IMR-90 (cell line): ENCODE measurements around the gene MISP3. TPM values are rescaled to one million over a fixed set of nuclear protein-coding genes. Genes with fewer than 3 reads are reported as not detected.

Experiments
- ATAC-seq: fragments of 200-7000 bp; cut with Tn5 transposase; 2 replicates; pipeline ENCODE4 v1.9.1; 2020; ENCODE audit warnings: low read depth, mild to moderate bottlenecking, moderate library complexity
- BruUV-seq: library from RNA; stranded (reverse); fragments of 400-500 nt; replicated peaks from 2 replicates; lab custom pipeline; 2021; lab: Mats Ljungman, UMichigan
- CTCF ChIA-PET: fragments of 300-600 bp; formaldehyde crosslinking; extraction: SDS; loops from one replicate; lab custom pipeline; 2021; ENCODE audit warnings: antibody characterized with exemption; lab: Yijun Ruan, JAX
- POLR2A ChIA-PET: fragments of 300-600 bp; sonication (Branson Sonifier 250); formaldehyde crosslinking; loops from one replicate; lab custom pipeline; 2022; ENCODE audit warnings: antibody characterized with exemption; ENCODE audit not compliant: unreplicated experiment; lab: Charles Lee
- DNase-seq: peaks from one replicate; pipeline ENCODE4 v3.0.0; 2013
- H2AFZ ChIP-seq: replicated peaks from 2 replicates; pipeline ENCODE3; 2013; ENCODE audit warnings: low read length, mild to moderate bottlenecking; ENCODE audit not compliant: poor library complexity
- H2AK5ac ChIP-seq: 2 replicates; pipeline ENCODE4 v1.6.1; 2013; ENCODE audit warnings: low read depth, low read length, inconsistent platforms
- H2AK9ac ChIP-seq: replicated peaks from 2 replicates; pipeline ENCODE3; 2013; ENCODE audit warnings: mild to moderate bottlenecking, low read depth, low read length, moderate library complexity; ENCODE audit not compliant: poor library complexity
- H2BK120ac ChIP-seq: 2 replicates; pipeline ENCODE4 v1.6.1; 2013; ENCODE audit warnings: low read depth, low read length, inconsistent platforms
- H2BK15ac ChIP-seq: 3 replicates; pipeline ENCODE4 v1.6.1; 2013; ENCODE audit warnings: low read depth, low read length, inconsistent platforms
- H2BK20ac ChIP-seq: 2 replicates; pipeline ENCODE4 v1.6.1; 2013; ENCODE audit warnings: low read depth, mild to moderate bottlenecking, inconsistent platforms, low read length, moderate library complexity
- H2BK5ac ChIP-seq: 2 replicates; pipeline ENCODE4 v1.6.1; 2013; ENCODE audit warnings: mild to moderate bottlenecking, low read depth, low read length, inconsistent platforms; ENCODE audit not compliant: poor library complexity, severe bottlenecking
- H3K14ac ChIP-seq: replicated peaks from 2 replicates; pipeline ENCODE4 v1.6.1; 2013; ENCODE audit warnings: low read depth, low read length, inconsistent platforms
- H3K18ac ChIP-seq: 2 replicates; pipeline ENCODE4 v1.6.1; 2013; ENCODE audit warnings: low read depth, low read length, control low read depth
- H3K23ac ChIP-seq: 2 replicates; pipeline ENCODE4 v1.6.1; 2013; ENCODE audit warnings: low read depth, low read length, inconsistent platforms
- H3K27ac ChIP-seq: 2 replicates; pipeline ENCODE4 v1.5.1; 2013; ENCODE audit warnings: mild to moderate bottlenecking, control low read depth, low read length; ENCODE audit not compliant: insufficient read depth
- H3K27me3 ChIP-seq: 2 replicates; pipeline ENCODE4 v1.6.1; 2013; ENCODE audit warnings: low read length; ENCODE audit not compliant: control insufficient read depth, insufficient read depth
- H3K36me3 ChIP-seq: 2 replicates; pipeline ENCODE4 v1.6.1; 2013; ENCODE audit warnings: low read length, mixed read lengths; ENCODE audit not compliant: control insufficient read depth, insufficient read depth
- H3K4ac ChIP-seq: 2 replicates; pipeline ENCODE4 v1.6.1; 2013; ENCODE audit warnings: low read depth, low read length, inconsistent platforms
- H3K4me1 ChIP-seq: 2 replicates; pipeline ENCODE4 v1.6.1; 2013; ENCODE audit warnings: low read length, mixed read lengths; ENCODE audit not compliant: control insufficient read depth, insufficient read depth
- H3K4me2 ChIP-seq: 2 replicates; pipeline ENCODE4 v1.6.1; 2013; ENCODE audit warnings: low read depth, mild to moderate bottlenecking, control low read depth, low read length, moderate library complexity
- H3K4me3 ChIP-seq: 2 replicates; pipeline ENCODE4 v1.5.1; 2013; ENCODE audit warnings: low read depth, mild to moderate bottlenecking, control low read depth, low read length, moderate library complexity; ENCODE audit not compliant: insufficient read depth
- H3K56ac ChIP-seq: 2 replicates; pipeline ENCODE4 v1.6.1; 2013; ENCODE audit warnings: low read length, inconsistent platforms; ENCODE audit not compliant: insufficient read depth; ENCODE audit errors: extremely low read depth
- H3K79me1 ChIP-seq, 2 experiments: 2 replicates each; pipeline ENCODE4 v1.6.1; 2013; ENCODE audit warnings: low read length in 2 of 2, inconsistent platforms in 1 of 2, low read depth in 1 of 2
- H3K9ac ChIP-seq: 2 replicates; pipeline ENCODE4 v1.6.1; 2013; ENCODE audit warnings: low read depth, low read length, control low read depth
- H3K9me1 ChIP-seq: 2 replicates; pipeline ENCODE4 v1.6.1; 2013; ENCODE audit warnings: low read length, inconsistent platforms; ENCODE audit not compliant: insufficient read depth
- H3K9me3 ChIP-seq: 2 replicates; pipeline ENCODE4 v1.6.1; 2013; ENCODE audit warnings: low read length; ENCODE audit not compliant: control insufficient read depth, insufficient read depth
- H4K20me1 ChIP-seq: 2 replicates; pipeline ENCODE4 v1.6.1; 2013; ENCODE audit warnings: low read length, inconsistent platforms; ENCODE audit not compliant: insufficient read depth
- H4K5ac ChIP-seq: 2 replicates; pipeline ENCODE4 v1.6.1; 2013; ENCODE audit warnings: mild to moderate bottlenecking, low read depth, low read length, control low read depth
- H4K8ac ChIP-seq, 2 experiments: 2 replicates each; pipeline ENCODE4 v1.6.1; 2013; ENCODE audit warnings: low read depth in 2 of 2, low read length in 2 of 2, control low read depth in 1 of 2, inconsistent platforms in 1 of 2
- H4K91ac ChIP-seq: 2 replicates; pipeline ENCODE4 v1.6.1; 2013; ENCODE audit warnings: low read depth, low read length, inconsistent platforms; ENCODE audit not compliant: insufficient read depth
- BHLHE40 ChIP-seq: fragments of 150-350 bp; IDR thresholded peaks from 2 replicates; pipeline ENCODE4 v1.6.1; 2016; ENCODE audit warnings: mild to moderate bottlenecking, low read depth, low read length
- CEBPB ChIP-seq: IDR thresholded peaks from 2 replicates; pipeline ENCODE4 v1.6.1; 2012; ENCODE audit warnings: low read depth, low read length, improper control_type of control experiment
- CHD1 ChIP-seq: IDR thresholded peaks from 2 replicates; pipeline ENCODE4 v1.6.1; 2012; ENCODE audit warnings: low read depth, low read length, improper control_type of control experiment
- CTCF ChIP-seq: conservative IDR thresholded peaks from 2 replicates; pipeline ENCODE4 v1.5.1; 2012; ENCODE audit warnings: mild to moderate bottlenecking, low read depth, low read length, improper control_type of control experiment
- ELK1 ChIP-seq: fragments of 150-350 bp; IDR thresholded peaks from 2 replicates; pipeline ENCODE4 v1.6.1; 2016; ENCODE audit warnings: low read depth, mild to moderate bottlenecking, low read length, moderate library complexity, borderline replicate concordance
- MAFK ChIP-seq: IDR thresholded peaks from 2 replicates; pipeline ENCODE4 v1.6.1; 2012; ENCODE audit warnings: low read depth, low read length, improper control_type of control experiment
- MAZ ChIP-seq: IDR thresholded peaks from 2 replicates; pipeline ENCODE4 v1.6.1; 2012; ENCODE audit warnings: low read depth, mild to moderate bottlenecking, low read length, improper control_type of control experiment, moderate library complexity, borderline replicate concordance
- MXI1 ChIP-seq: IDR thresholded peaks from 2 replicates; pipeline ENCODE4 v1.6.1; 2012; ENCODE audit warnings: low read depth, mild to moderate bottlenecking, low read length, moderate library complexity, borderline replicate concordance
- NFE2L2 ChIP-seq: fragments of 150-350 bp; IDR thresholded peaks from 2 replicates; pipeline ENCODE4 v1.6.1; 2016; ENCODE audit warnings: low read depth, mild to moderate bottlenecking, low read length
- POLR2A ChIP-seq: IDR thresholded peaks from 2 replicates; pipeline ENCODE4 v1.6.1; 2012; ENCODE audit warnings: mild to moderate bottlenecking, low read depth, low read length
- RAD21 ChIP-seq: IDR thresholded peaks from 2 replicates; pipeline ENCODE4 v1.6.1; 2012; ENCODE audit warnings: low read length, improper control_type of control experiment
- RCOR1 ChIP-seq: IDR thresholded peaks from 2 replicates; pipeline ENCODE4 v1.6.1; 2012; ENCODE audit warnings: mild to moderate bottlenecking, low read length, improper control_type of control experiment; ENCODE audit not compliant: insufficient replicate concordance
- RFX5 ChIP-seq: IDR thresholded peaks from 2 replicates; pipeline ENCODE4 v1.8.0; 2012; ENCODE audit warnings: low read depth, mild to moderate bottlenecking, low read length, moderate library complexity
- SMC3 ChIP-seq: fragments of 150-350 bp; IDR thresholded peaks from 2 replicates; pipeline ENCODE4 v1.6.1; 2016; ENCODE audit warnings: low read depth, mild to moderate bottlenecking, antibody characterized with exemption, low read length, moderate library complexity
- USF2 ChIP-seq: fragments of 150-350 bp; IDR thresholded peaks from 2 replicates; pipeline ENCODE4 v1.6.1; 2017; ENCODE audit warnings: mild to moderate bottlenecking, antibody characterized with exemption, low read length, low read depth
- WGBS, 2 experiments: methylation state at CpG; one replicate each; pipeline versions ENCODE4 v1.1.5 to v1.1.7; 2013; ENCODE audit warnings: missing lambda C conversion rate in 2 of 2; ENCODE audit not compliant: insufficient read length in 1 of 2; ENCODE audit errors: extremely low coverage in 2 of 2; 5-methylcytosine and 5-hydroxymethylcytosine counted together
- dilution Hi-C: fragments of 300-500 bp; cut with HindIII; formaldehyde crosslinking; loops from one replicate; pipeline ENCODE4 v1.14.3; 2018; ENCODE audit warnings: low sequenced_read_pairs; ENCODE audit not compliant: unreplicated experiment
- in situ Hi-C: fragments of 300-500 bp; cut with MboI; formaldehyde crosslinking; loops from 3 replicates; pipeline ENCODE4 v1.14.3; 2019; ENCODE audit warnings: low sequenced_read_pairs, inconsistent platforms, mixed read lengths
- intact Hi-C: fragments of 100-400 bp; cut with micrococcal nuclease; formaldehyde crosslinking; loops from 2 replicates; pipeline ENCODE4 v1.10.0; 2022
- polyA plus RNA-seq, 3 experiments: library from polyadenylated mRNA; depleted of rRNA; stranded (reverse); fragments of >200 nt; gene quantifications; 2 replicates each; pipeline ENCODE4 v1.2.3, GENCODE V29; 2012; ENCODE audit warnings: low replicate concordance in 1 of 3
- total RNA-seq: library from RNA; depleted of rRNA; stranded (reverse); fragments of >200 nt; gene quantifications from 2 replicates; pipeline ENCODE4 v1.2.3, GENCODE V29; 2012

The MISP3 gene
- total and polyA plus RNA-seq, 2 of the 4 experiments (the other 2 are of a cell fraction), result under 0.01 to 0.68 TPM

GRCh38 chr19:14028901-14029300 is 43.7 kb upstream of the MISP3 start:
- Histone ChIP-seq H4K8ac (no peak overlapping the region), H3K9ac (no peak overlapping the region), H3K79me1 (no peaks in the 10 kb centered on the region), H3K18ac (no peak overlapping the region), H3K23ac (no peak overlapping the region), H2BK5ac (no peak overlapping the region), H2AK5ac (no peak overlapping the region), H3K9me1 (no peaks in the 10 kb centered on the region), H4K91ac (no peak overlapping the region), H3K27ac (no peak overlapping the region), H3K4me1 (no peaks in the 10 kb centered on the region), H3K4me3 (no peak overlapping the region), H3K56ac (no peak overlapping the region), H2AFZ (no peak overlapping the region), H3K27me3 (peaks cover 30% of the 10 kb centered on the region), H3K4ac (no peak overlapping the region), H3K14ac (no peak overlapping the region), H2AK9ac (no peak overlapping the region), H2BK15ac (no peak overlapping the region), H2BK20ac (no peak overlapping the region), H2BK120ac (no peak overlapping the region), H4K5ac (no peak overlapping the region), H4K20me1 (no peaks in the 10 kb centered on the region), H3K4me2 (no peak overlapping the region), H3K9me3 (no peaks in the 10 kb centered on the region; the same call in 1 of the 2 replicates), H3K36me3 (no peaks in the 10 kb centered on the region)
- POLR2A ChIA-PET, result no interaction called here
- CTCF ChIA-PET, result no interaction called here
- 81% methylated on average over 2 of the region's 4 CpGs; no CpG with 5 or more reads in 1 of the 2 experiments for whole genome bisulfite sequencing, 2 experiments
- BruUV-seq, result no TSS peak
- DNase-seq (no peak), ATAC-seq (no peak)
- dilution Hi-C loops, result no loop called here
- TF ChIP-seq USF2, result no peak
- TF ChIP-seq BHLHE40, result no peak
- no peak for TF ChIP-seq CHD1
- TF ChIP-seq SMC3, result no peak
- no peak for TF ChIP-seq RCOR1
- TF ChIP-seq POLR2A, result no peak
- TF ChIP-seq CEBPB, result no peak
- TF ChIP-seq RAD21, result no peak
- TF ChIP-seq CTCF, result no peak
- TF ChIP-seq ELK1, result no peak
- TF ChIP-seq NFE2L2, result no peak
- TF ChIP-seq MAFK, result no peak
- no peak for TF ChIP-seq MXI1
- TF ChIP-seq MAZ, result no peak
- no peak for TF ChIP-seq RFX5
- intact Hi-C loops, result no loop called here
- in situ Hi-C loops, result no loop called here
